Activated effector memory CD4-positive, alpha-beta T cell treated with anti-CD3 and anti-CD28 coated beads, Interleukin-2, amount 50 U/mL, for 16 hours (primary cell): Measurements from ENCODE around the gene ZDHHC21.
A peak's percentile ranks its signal among the peaks of the same experiment; 100 is the strongest.

ENCODE experiments used
- DNase-seq: peaks from one replicate; pipeline ENCODE4 v3.0.0-alpha.2; 2020

Gene ZDHHC21, protein sequence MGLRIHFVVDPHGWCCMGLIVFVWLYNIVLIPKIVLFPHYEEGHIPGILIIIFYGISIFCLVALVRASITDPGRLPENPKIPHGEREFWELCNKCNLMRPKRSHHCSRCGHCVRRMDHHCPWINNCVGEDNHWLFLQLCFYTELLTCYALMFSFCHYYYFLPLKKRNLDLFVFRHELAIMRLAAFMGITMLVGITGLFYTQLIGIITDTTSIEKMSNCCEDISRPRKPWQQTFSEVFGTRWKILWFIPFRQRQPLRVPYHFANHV

DNA sequence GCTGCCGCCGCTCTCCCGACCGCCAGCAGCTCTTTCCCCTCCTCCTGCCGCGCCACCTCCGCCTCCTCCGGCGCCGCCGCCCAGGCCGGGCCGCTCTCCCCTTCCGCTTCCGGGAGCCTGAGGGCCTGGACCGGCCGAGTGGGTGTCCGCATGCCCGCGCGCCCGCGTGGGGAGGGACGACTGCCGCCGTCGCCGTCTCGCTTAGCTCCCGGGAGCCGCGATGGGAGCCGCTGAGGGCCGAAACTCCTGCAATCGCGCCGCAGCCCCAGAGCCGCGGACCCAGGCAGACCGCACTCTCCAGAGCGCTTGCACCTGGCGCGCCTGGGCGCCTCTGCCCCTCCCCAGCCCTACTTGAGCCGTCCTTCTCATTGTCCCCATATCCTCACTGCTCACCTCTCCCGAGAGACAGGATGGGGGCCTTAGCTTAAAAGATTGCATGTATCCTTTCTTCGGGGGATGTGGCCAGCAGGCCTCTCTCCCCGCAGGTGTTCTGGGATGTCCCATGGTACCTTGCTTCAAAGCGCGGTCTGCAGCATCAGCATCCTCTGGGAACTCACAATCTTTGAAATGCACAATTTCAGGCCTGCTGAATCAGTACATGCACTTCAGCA, at the start of gene ZDHHC21:
ZDHHC21 (minus strand) TSS at position 182 of the 611 bp plus-strand sequence. CDS start 19,092 bp downstream, outside the sequence.
- peak; percentile 85 for DNase-seq

DNA sequence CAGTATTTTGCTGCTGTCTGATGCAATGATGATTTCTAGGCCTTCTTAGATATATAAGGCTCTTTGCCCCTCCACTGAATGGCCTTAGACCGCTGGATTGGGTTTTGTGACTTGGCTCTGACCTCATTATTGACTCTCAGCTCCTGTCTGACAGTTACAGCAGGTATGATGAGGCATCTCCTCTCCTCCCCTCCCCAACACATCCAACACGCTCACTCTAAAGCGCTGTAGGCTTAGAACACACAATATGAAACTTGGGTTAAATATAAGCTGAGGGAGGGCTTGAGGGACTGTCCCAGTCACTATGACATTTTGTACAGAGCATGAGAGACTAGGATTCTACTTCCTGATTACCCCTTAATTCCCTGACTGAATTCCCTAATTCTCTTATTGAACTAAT, 48.1 kb upstream of the ZDHHC21 start:
- no peak for DNase-seq

- DNase-seq: no peak
Measured at GRCh38 chr9:14733133-14733532, 39.9 kb upstream of the ZDHHC21 start.

GRCh38 chr9:14731294-14731981, 38.2 kb upstream of the ZDHHC21 start:
- no peak for DNase-seq

GRCh38 chr9:14730461-14730898, 37.2 kb upstream of the ZDHHC21 start:
- no peak for DNase-seq

- DNase-seq: no peak
Measured at GRCh38 chr9:14723301-14723700, 30.1 kb upstream of the ZDHHC21 start.

GRCh38 chr9:14722391-14723035, 29.3 kb upstream of the ZDHHC21 start, which contains the start of gene CER1:
CER1 (minus strand) TSS chr9:14722733; CDS start chr9:14722672, 61 bp downstream.
- DNase-seq: no peak

DNA sequence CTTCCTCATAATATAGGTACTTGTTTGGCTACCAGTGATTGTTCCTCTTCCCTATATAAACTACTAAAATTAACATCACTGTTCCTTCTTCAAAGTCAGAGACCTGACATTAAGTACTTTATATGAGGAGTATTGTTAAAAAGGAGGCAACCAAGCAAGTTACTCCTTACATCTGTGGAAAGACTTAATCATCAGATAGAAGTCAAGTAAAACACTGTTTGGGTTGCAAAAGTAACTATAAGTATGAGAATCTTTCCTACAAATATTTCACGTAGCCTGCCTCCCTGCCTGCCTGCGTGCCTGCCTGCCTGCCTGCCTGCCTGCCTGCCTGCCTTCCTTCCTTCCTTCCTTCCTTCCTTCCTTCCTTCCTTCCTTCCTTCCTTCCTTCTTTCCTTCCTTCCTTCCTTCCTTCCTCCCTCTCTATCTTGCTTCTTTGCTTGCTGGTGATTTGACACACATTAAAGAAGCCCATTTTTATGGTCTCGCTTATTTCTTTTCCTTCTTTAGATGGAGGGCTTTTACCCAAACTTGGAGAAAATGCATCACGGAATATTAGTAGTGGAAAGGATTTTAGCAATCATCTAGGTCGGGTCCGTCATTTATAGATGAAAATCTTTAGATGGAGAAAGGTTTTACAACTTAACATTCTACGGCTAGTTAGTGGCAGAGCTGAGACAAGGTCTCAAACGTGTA, 26.1 kb upstream of the ZDHHC21 start:
- DNase-seq: no peak

DNA sequence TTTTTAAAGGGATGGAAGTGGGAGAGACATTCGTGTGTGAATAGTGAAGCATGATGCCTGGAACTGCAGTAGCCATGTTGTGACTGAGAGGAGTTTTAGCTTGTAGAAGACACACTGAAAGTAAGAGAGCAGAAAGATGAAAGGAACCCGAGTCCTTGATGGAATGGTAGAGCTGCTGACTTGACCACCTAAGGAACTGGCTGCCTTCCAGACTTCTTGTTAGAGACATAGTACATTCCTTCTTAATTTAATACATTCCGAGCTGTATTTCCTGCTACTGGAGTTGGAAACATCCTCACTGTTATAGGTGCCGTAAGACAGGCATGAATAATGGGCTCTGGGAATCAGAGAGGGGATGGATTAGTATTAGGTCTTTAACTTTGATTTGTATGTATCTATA, 21.9 kb upstream of the ZDHHC21 start:
- no peak for DNase-seq

DNA sequence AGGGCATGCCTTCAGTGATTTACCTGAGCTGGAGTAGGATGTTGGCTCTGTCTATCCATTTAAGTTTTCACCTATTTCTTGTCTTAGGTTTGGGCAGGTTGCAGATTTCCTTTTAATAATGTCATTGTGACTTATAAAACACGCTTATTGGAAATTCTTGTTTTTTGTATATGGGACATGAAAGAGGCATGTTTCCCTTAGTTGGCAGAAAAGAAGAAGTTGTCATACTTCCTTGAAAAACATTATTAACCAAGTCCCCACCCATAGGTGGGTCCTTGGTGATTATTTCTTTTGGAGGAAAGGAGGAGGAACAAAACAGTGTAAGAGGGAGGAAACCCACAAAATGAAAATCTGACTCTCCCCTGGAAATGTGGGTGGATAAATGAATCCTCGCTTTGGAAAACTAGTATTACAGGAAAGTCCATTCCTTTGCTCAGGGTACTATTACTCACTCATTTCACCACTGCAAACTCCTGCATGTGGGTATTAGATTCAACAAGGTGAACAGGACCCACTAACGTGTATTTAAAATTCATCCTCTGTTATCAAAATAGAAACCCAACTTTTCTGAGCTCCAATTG, 20.0 kb upstream of the ZDHHC21 start:
- DNase-seq: no peak

- no peak for DNase-seq
Measured at GRCh38 chr9:14710804-14711203, 17.6 kb upstream of the ZDHHC21 start.

DNA sequence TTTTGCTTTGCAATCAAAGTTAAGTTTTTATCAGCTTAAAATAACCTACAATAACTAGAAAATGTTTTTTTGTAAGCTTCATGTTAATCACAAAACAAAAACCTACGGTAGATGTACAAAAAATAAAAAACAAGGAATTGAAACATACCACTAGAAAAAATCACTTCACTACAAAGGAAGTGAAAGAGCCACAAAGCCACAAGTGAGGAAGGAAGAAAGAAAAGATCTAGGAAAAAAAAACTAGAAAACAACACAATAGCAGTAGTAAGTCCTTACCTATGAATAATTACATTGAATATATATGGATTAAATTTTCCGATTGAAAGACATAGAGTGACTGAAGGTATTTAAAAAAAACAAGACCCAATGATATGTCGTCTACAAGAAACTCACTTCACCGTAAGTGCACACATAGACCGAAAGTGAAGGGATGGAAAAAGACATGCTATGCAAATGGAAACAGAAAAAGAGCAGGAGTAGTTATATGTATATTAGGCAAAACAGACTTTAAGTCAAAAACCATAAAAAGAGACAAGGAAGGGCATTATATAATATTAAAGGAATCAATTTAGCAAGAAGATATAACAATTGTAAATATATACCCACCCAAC, 13.4 kb upstream of the ZDHHC21 start:
- no peak for DNase-seq

DNA sequence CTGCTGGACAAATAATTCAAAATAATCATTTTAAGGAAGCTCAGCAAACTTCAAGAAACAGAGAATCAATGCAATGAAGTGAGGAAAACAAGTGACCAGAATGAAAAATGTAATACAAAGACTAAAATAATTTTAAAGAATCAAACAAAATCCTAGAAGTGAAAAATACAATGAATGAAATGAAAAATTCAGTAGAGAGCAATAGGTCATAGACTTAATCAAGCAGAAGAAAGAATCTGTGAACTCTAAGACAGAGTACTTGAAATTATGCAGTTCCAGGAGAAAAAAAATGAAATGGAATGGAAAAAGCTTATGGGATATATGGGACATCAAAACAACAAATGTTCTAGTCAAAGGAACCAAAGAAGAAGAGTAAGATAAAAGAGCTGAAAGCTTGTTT, 11.8 kb upstream of the ZDHHC21 start:
- no peak for DNase-seq

DNA sequence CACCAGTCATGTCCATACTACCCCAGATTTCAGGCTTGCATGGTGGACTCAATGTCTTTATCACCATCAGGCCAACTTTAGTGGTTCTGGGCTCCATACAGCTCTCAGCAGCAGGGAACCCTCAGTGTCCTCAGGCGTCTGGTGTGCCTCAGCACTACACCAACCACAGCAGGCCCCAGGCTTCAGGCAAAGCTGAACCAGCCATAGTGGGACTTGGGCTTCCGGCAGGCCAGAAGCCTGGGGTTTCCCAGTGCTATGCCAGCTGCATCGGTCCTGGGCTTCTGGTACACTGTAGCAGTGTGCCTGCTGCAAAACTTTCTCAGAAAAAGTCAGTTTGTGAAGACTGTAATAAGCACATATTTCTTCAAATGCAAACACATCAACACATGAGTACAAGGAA, 11.0 kb upstream of the ZDHHC21 start:
- DNase-seq: no peak

DNA sequence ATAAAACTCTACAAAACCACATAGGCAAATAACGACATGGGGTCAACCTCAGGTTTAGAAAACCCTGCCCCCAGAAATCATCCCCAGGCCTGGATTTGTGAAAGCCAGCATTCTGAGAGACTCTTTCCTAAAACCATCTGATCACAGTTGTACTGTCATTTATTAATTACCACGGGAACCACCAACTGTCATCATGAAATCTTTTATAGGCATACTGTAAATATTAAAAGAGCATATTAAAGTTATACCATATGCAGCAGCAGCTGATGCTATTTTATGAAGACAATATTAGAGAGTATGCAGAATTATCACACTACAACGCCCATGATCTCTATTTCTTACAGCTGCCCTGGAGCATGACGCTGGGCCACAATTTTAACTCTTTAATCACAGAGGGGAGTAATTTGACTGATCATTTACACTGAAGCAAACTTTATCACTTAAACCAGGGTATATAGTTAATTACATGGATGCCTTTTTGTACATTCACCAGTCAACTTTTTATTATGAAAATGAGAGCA, 9.0 kb upstream of the ZDHHC21 start:
- DNase-seq: no peak

GRCh38 chr9:14692470-14693250, 572 bp downstream of the ZDHHC21 start:
- DNase-seq: no peak

- no peak for DNase-seq
Measured at GRCh38 chr9:14690948-14691730, 2.1 kb downstream of the ZDHHC21 start.

DNA sequence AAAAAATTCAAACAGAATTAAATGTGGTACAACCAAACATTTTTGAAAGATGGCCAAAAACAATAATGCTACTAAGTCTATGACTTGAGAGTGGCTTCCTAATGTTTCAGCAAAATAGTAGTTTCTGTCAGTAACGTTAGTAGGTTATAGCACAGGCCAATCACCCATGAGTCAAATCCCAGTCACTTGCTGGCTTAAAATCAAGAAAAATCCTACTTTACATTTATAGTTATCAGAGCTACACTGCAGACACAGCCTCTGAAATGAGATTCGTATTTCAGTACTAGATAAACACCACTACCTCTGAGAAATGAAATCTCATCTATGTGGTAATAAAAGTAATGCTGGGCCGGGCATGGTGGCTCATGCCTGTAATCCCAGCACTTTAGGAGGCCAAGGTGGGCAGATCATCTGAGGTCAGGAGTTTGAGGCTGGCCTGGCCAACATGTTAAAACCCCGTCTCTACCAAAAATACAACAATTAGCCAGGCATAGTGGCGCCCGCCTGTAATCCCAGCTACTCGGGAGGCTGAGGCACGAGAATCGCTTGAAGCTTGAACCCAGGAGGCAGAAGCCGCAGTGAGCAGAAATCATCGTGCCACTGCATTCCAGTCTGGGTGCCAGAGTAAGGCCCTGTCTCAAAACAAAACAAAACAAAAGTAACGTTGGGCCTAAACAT, 6.1 kb downstream of the ZDHHC21 start:
- DNase-seq: no peak

GRCh38 chr9:14686168-14686567, 7.1 kb downstream of the ZDHHC21 start:
- no peak for DNase-seq
